ENCODE measurements around the gene KDM3A.

KDM3A gene

GRCh38 chr2:86520153-86520552, 79.0 kb downstream of the KDM3A start:
- DNase-seq, result no peak

DNA sequence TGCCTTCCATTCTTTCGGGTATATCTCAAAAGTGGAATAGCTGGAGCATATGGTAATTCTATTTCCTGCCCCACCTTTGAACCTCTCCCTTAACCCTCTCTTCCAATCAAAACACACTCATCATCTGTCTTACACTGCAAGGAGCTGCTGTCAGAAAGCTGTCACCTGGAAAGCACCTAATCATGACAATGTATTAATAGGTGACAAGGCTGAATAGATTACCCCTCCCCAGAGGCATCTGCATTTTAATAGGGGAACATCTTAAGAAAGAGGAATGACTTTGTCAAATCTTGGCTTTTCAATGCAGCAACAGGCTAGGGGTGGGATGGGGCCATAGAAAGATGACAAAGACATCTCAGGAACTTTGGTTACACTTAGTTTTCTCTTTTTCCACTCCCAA, 80.8 kb downstream of the KDM3A start:
- DNase-seq, result no peak

GRCh38 chr2:86522711-86523110, 81.5 kb downstream of the KDM3A start:
- DNase-seq, result no peak

GRCh38 chr2:86523491-86523890, 82.3 kb downstream of the KDM3A start:
- DNase-seq, result no peak

- no peak for DNase-seq
These were observed 84.5 kb downstream of the KDM3A start for GRCh38 chr2:86525421-86526340.

GRCh38 chr2:86533589-86533988, 92.4 kb downstream of the KDM3A start:
- no peak for DNase-seq

- DNase-seq, result no peak
These were observed 100.2 kb downstream of the KDM3A start for GRCh38 chr2:86541334-86541733.

Data from left hindlimb (tissue), 1 donor.